Measurements from ENCODE around the gene CPD. TPM values are rescaled to one million over a fixed set of nuclear protein-coding genes. Genes with fewer than 3 reads are reported as not detected.
A peak's percentile ranks its signal among the peaks of the same experiment; 100 is the strongest.

CPD gene
- total RNA-seq, 4 donors from 2014 or later = 54.6 to 144 (median 104) TPM

DNA sequence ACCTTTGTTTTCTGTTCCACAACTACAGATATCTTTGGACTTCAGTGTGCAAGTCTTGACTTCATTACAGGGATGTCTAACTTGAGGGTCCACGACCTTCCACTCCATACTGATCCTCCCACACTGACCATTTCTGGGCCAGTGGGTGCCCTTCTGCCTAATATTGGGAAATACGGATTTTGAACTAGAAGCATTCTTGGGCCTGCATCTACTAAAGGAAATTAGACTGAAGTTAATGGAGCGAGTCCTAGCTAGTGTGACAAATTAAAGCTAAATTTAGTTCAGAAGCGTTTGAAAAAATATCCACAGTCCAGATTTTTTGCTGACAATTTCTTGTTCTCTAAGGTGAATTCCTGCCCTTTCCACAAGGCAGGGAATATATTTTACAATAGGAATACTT lies 34.9 kb upstream of the CPD start:
- H3K9me3 ChIP-seq = no peaks in the 10 kb centered on the region
- H3K27me3 ChIP-seq = no peaks in the 10 kb centered on the region
- no peaks in the 10 kb centered on the region for H3K4me1 ChIP-seq
- no peak overlapping the region for H3K4me3 ChIP-seq
- TF ChIP-seq POLR2A (IDR thresholded peaks at IDR 0.05) = no peak
- TF ChIP-seq CTCF (IDR thresholded peaks at IDR 0.05) = no peak
- DNase-seq = no peak
- H3K36me3 ChIP-seq = no peaks in the 10 kb centered on the region
- intact Hi-C loops (cut with DNase I; ENCODE audit: low total_unique reads) = no loop called here
- peak overlapping the region in 1 of 2 donors; percentile 22 for H3K27ac ChIP-seq

DNA sequence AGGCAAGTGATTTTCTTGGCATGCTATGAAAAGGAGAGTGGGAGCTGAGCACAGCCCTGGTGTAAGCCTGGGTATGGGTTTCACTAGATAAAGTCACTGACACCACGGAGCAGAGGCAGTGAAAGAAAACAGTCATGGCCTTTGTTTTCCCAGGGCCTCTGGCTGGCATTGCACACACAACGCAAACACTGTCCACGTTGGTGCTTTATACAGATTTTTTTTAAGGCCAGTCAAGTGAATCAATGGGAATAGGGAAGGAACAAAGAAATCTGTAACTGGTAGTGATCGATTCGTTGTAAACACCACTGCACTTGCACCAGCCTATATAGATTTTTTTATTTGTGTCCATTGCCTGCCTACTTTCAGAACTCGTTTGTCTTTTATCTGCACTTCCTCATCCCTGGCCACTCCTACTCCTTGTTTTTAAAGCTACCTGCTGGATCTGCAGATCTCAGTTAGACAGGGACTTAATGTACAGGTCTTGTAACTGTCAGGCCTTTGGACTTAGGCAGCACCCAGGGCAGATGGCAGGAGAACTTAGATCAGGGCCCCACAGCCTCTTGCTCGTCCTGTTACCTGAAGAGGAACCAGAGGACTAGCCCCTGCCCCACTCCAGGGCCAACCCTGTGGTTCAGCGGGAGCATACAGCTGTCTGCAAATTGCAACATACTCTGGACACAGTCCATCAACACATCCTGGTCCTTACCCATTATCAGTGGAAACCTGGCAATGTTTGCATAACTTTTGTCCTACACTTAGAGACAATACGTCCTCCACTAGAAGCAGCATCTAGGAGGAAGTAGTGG lies 34.2 kb upstream of the CPD start:
- intact Hi-C loops (cut with DNase I; ENCODE audit: low total_unique reads) = no loop called here

DNA sequence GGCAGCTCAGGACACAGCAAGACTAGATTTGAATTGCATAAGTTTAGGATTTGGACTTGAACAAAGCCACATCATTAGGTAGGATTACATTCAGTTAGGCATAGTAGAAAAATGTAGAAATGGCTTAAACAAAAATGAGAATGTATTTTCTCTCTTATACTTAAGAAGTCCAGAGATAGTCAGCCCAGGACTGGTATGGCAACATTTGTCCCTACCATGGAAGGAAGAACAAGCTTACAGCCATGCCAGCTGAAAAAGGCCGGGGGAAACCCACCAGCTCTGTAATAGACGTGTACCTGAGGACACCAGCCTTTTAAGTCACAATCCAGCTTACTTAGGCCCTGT lies 33.7 kb upstream of the CPD start:
- no peaks in the 10 kb centered on the region for H3K4me1 ChIP-seq
- intact Hi-C loops (cut with DNase I; ENCODE audit: low total_unique reads) = no loop called here
- H3K27ac ChIP-seq = peak overlapping the region; percentile 26 to 68
- H3K9me3 ChIP-seq = no peaks in the 10 kb centered on the region
- DNase-seq = no peak
- H3K4me3 ChIP-seq = no peak overlapping the region
- no peaks in the 10 kb centered on the region for H3K36me3 ChIP-seq
- H3K27me3 ChIP-seq = no peaks in the 10 kb centered on the region
- TF ChIP-seq CTCF (IDR thresholded peaks at IDR 0.05) = no peak
- no peak for TF ChIP-seq POLR2A (IDR thresholded peaks at IDR 0.05)

More for the DNA sequence above, 34.2 kb upstream of the CPD start:
- Histone ChIP-seq H3K4me3 (no peak overlapping the region), H3K27me3 (no peaks in the 10 kb centered on the region), H3K9me3 (no peaks in the 10 kb centered on the region), H3K4me1 (no peaks in the 10 kb centered on the region), H3K27ac (peak overlapping the region in 1 of 2 donors; percentile 22), H3K36me3 (no peaks in the 10 kb centered on the region)
- DNase-seq = peak in 1 of 2 donors; percentile 38
- TF ChIP-seq POLR2A (IDR thresholded peaks at IDR 0.05) (no peak), CTCF (IDR thresholded peaks at IDR 0.05) (no peak)

DNA sequence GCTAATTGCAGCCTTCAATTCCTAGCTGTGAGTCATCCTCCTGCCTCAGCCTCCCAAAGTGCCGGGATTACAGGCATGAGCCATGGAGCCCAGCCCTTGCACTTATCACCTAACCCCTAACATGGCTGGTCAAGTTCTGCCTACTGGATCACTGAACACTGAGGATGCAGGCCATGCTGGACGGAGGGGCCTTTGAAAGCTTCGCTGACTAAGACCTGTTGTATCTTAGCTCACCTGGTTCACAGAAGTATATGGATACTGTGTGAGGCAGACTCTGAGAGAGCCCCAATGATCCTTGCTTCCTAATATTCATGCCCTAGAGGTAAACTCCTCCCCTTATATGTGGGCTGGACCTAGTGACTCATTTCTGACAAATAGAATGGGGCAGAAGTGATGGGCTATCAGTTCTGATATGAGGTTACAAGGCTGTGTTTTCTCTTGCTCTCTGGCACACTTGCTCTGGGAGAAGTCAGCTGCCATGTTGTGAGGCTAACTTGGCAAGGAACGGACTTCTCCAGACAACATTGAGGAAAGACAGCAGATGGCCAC lies 33.1 kb upstream of the CPD start:
- no peaks in the 10 kb centered on the region for H3K27me3 ChIP-seq
- no peak overlapping the region for H3K4me3 ChIP-seq
- H3K4me1 ChIP-seq = no peaks in the 10 kb centered on the region
- no peak for DNase-seq
- peak overlapping the region; percentile 26 to 68 for H3K27ac ChIP-seq
- no peaks in the 10 kb centered on the region for H3K9me3 ChIP-seq
- no peaks in the 10 kb centered on the region for H3K36me3 ChIP-seq
- intact Hi-C loops (cut with DNase I; ENCODE audit: low total_unique reads) = no loop called here
- TF ChIP-seq POLR2A (IDR thresholded peaks at IDR 0.05) (no peak), CTCF (IDR thresholded peaks at IDR 0.05) (no peak)

DNA sequence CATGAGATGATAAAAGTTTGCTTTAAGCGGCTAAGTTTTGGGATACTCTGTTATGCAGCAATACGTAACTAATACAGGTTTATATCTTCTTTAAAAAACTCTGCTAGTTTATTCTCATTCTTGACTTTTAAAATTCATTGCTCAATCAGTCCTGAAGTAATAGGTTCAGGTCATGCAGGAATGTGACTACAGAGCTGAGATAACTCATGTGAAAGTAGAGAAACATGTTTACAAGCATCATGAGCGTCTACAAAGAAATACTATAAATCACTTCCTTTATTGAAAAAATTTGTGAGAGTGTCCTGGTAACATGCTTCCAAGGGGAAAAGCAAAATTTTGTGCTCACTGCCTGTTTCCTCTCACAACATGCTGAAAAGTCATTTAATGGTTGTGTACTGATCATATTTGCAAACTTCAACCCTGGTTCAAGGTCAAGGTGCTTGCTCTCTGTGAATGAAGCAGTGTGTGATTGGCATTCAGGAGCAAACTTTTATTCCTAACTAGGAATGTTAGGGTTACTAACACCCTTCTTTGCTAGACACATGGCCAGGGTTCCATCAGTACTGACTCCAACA lies 32.4 kb upstream of the CPD start:
- no peak overlapping the region for H3K4me3 ChIP-seq
- no peak overlapping the region for H3K27ac ChIP-seq
- no peak for DNase-seq
- intact Hi-C loops (cut with DNase I; ENCODE audit: low total_unique reads) = no loop called here
- no peaks in the 10 kb centered on the region for H3K9me3 ChIP-seq
- H3K27me3 ChIP-seq = no peaks in the 10 kb centered on the region
- H3K4me1 ChIP-seq = no peaks in the 10 kb centered on the region
- no peaks in the 10 kb centered on the region for H3K36me3 ChIP-seq
- TF ChIP-seq POLR2A (IDR thresholded peaks at IDR 0.05) (no peak), CTCF (IDR thresholded peaks at IDR 0.05) (no peak)

All from uterus (tissue), 4 donors.